Stimulated activated CD8-positive, alpha-beta memory T cell treated with anti-CD3 and anti-CD28 coated beads, Interleukin-7, amount 100 ng/mL, for 4 hours (primary cell): ENCODE data around the gene ZNF860.

ENCODE experiments used
- DNase-seq, 2 donors: peaks; one replicate each; pipeline ENCODE4 v3.0.0-alpha.2; 2020; ENCODE audit warnings: low read depth in 2 of 2

The ZNF860 gene

DNA sequence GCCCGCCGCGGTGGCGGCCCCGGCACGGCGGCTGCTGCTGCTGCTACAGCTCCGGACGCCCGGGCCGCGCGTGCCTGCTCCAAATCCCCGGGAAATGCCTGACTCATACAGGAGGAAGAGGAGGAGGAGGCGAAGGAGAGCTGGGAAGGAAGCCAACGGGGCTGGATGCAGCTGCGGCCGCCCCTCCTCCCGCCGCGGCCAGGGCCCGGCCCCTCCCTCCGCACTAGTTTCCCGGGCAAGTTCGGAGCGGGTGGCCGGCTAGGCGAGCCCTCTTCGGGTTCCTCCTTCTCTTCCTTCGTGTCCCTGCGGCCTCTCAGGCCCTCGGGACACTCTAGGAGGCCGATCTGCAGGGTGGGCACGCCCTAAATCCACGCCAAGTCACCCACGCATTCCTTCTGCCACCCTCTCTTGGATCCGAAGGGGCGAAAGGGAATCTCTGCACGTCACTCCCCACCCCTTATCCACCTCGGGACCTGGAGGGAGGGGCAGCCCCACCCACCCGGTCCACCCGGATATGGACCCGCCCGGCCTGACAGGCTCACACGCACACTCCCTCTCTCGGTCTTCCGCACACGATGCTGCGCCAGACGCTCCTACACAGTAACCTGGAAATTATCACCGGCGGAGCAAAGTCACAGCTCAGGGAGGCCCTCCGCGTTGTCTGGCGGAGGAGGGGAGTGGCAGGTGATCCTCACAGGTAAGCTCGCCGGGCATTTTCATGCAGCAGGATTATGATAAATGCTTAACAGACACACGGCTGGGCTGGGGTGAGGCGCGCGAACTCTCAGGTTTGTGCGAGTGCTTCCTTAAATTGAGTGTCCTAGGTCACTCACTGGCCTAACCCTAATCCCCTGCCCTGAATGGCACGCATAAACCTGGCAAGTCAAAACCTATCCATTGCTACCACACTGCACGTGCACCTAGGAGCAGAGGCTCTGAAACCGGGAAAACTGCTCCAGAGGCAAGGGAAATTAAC lies at the start of gene ZNF860, which contains the start of gene OSBPL10:
Gene ZNF860, plus strand, starts transcription at position 545 of the 976 bp plus-strand sequence. CDS start 7,330 bp downstream, outside the sequence.
Gene OSBPL10, minus strand, starts transcription at position 57 of the 976 bp plus-strand sequence. CDS start 83 bp downstream, outside the sequence.
- DNase-seq, result peak in 1 of 2 donors; percentile 8

DNA sequence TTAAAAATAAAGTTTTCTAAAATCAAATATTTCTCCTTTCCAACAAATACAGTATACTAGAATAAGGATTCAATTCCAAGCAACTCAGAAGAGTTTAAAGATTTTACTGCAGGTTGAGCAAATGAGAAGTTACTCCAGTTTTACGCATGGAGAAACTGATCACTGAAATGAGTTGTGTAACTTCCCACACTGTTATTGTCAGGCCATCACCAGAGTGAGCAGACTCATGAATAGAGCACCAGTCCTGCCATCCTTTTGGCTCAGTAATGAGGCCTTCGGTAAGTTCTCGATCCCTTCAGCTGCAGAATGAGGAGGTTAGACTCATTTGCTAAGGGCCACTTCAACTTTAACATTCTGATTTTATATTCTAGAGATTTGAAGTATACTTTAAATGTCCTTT lies 48.6 kb upstream of the ZNF860 start:
- DNase-seq, result no peak

DNA sequence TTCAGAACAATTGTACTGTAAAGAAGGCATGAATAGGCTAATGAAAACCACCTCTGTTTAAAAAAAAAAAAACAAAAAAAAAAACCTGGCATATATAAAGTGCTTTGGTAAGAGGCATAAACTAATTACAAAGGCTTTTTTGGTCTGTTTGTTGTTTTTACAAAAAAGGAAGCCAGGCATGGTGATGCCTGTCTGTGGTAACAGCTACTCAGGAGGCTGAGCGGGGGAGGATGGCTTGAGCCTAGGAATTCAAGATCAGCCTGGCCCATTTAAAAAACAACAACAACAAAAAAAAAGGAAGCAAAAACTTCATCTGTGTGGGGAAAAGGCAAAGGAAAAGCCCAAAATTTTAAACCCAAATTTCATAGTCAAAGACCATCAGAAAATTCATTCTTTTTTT lies 47.5 kb upstream of the ZNF860 start:
- no peak for DNase-seq

DNA sequence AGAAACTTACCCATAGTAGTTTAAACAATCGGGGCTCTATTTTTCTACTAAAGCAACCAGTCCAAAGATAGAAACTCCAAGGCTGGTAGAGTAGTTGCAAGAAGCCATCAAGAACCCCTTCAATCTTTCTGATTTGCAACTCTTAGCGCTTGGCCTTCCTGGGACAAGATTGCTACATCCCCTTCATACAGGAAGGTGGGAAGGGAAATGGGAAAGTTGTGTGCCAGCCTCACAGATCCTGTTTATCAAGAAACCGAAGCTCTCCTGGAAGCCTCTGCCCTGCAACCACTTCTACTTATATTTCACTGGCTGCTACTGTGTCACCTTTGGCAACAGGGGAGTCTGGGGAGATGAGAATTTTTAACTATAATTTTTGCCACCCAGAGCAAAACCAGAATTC lies 46.7 kb upstream of the ZNF860 start:
- no peak for DNase-seq

DNA sequence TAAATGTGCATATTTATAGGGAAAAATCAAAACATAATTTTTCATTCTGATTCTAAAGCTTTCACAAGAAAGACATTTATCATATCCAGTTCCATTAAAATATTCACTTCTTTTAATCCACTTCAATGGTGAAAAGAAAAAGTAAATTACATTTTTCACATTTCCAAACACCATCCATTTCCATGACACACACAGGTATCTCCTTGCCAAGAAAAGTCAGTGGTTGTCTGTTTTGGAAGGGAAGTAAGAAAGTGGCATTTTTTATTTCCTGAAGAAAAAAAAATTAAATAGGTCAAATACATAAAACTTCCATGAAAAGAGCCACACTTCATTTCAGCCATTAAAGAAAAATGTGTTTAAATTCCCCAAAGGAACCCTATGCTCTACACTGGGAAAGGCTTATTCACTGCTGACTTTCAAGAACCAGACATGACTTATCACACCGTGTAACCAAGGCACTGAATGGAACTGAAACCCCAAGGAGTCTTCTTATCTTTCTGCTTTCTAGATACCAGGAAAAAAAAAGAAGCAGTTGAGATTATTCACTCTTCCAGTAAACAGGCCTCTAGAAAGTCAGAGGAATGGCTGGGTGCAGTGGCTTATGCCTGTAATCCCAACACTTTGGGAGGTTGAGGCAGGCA lies 45.0 kb upstream of the ZNF860 start:
- no peak for DNase-seq

DNA sequence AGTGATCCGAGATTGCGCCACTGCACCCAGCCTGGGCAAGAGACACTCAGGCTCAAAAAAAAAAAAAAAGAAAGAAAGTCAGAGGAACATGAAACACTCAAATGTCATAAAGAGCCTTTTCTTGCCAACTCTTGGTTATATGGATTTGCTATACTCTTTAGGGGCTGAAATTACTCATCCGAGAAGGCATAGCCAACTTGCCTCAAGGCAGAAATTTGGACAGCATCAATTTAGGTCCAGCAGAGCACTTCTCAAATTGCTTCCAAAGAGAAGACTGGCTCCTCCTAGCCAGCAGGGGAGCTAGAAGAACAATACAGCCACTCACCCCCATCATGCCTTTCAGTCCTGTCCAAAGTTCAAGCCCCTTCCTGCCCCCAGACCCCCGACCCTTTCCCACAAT lies 44.3 kb upstream of the ZNF860 start:
- no peak for DNase-seq

DNA sequence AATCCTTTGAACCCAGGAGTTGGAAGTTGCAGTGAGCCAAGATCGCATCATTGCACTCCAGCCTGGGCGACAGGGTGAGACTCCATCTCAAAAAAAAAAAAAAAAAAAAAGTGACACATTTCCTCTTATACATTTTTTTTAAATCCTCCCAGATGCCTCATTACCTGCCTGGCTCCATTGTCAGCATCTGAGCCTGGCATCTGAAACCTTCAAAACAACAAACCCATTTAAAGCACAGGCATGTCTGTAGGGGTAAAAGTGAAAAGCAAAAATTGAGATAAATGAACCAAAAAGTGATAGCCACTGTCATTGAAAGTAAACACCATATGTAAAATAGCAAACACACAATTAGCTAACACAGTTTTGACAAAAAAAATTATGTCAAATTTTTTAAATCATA lies 39.1 kb upstream of the ZNF860 start:
- no peak for DNase-seq

DNA sequence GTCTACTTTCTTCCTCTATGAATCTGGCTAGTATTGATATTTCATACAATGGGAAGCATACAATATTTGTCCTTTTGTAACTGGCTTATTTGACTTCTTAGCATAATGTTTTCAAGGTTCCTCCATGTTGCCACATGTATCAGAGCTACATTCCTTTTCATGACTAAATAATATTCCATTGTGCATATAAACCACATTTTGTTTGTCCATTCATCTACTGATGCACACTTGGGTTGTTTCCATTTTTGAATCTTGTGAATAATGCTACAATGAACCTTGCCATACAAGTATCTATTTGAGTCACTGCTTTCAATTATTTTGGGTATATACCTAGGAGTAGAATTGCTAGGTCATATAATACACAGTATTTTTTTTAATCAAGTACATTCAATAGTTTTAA lies 38.5 kb upstream of the ZNF860 start:
- DNase-seq, result no peak

DNA sequence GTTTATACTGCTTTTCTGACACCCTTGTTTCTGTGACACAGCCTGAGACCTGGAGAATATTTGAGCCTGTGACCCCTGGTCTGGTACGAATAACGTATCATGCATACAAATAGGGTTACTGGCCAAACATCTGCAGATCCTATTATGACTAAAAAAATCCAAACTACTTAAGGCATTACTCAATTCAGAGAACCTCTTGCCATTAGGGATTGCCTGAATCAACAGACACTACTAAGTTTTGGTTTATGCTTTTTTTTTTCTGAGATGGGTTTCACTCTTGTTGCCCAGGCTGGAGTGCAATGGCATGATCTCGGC lies 35.9 kb upstream of the ZNF860 start:
- no peak for DNase-seq

DNA sequence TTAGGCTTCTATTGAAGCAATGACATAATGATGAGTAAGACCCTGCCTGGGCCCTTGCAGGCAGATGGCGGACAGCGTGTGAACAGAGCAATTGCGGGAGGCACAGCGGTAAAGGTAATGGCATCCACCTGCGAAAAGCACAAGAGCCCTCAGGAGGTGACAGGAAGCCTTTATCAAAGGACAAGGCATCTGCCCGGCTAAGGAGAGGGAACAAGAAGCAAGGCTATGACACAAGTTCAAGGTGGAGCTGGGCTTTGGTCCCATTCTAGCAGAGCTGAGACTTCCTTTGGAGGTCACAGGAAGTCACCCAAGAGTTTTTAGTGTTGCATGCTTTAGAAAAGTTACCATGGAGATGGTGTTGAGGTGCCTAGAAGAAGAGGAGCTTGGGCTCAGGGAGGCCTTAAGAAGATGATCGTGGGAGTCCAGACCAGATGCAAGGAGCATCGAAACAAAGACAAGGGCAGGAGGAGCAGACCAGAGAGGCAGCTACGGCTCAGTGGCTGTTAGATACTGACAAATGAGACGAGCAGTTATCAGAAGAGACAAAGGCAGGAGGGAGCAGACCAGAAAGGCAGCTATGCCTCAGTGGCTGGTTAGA lies 35.0 kb upstream of the ZNF860 start:
- DNase-seq, result no peak

DNA sequence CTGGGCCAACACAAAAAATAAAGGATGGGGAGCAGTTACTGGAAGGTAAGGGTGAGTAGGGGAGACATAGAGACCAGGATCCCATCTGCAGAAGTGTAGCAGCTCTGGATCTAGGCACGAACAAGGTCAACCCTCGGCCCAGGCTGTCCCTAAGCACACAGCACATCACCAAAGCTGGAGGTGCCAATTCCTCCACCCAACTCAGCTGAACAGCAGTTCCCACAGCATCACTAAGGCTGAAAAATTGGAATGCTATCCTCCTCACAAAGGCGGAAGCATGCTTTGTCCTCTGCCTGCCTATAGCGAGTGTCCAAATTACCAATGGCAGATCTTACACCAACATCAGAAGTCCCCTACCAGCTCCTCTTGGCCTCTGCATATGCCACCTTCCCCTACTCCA lies 34.4 kb upstream of the ZNF860 start:
- no peak for DNase-seq

DNA sequence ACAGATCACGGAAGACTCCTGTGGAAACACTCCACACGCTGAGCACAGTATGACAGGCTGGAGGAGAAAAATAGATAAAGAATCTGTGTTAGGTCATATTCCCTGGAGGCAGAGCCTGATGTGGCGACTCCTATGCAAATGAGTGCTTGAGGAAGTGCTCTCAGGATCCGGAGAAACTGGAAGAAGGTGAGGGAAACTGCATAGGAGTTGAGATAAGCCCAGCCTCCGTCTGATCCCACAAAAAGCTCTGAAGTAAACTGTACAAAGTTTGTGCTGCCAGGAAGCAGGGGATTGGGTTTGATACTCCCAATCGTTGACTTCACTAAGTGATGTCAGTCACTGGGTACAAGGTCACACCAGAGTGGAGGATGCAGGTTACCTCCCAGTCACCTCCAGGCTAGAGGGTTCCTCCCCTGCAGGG lies 33.9 kb upstream of the ZNF860 start:
- no peak for DNase-seq

DNA sequence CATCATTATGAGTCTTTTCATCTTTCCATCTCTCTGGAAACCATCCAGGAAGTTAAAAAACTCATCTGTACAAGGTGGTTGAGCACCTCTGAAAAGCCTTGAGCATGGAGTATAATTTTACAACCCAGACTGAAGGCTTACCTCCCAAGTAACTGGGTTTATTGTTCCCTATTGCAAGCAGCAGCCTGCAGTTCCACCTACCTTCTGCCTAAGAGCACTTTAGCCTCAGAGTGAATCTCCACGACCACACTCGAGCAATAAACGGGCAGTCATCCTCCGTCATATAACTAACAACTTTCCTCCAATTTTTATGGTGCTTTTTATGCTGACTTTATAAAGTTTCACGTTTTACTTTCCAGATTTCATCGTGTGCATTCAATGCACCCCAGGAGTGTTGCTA lies 33.3 kb upstream of the ZNF860 start:
- DNase-seq, result no peak

DNA sequence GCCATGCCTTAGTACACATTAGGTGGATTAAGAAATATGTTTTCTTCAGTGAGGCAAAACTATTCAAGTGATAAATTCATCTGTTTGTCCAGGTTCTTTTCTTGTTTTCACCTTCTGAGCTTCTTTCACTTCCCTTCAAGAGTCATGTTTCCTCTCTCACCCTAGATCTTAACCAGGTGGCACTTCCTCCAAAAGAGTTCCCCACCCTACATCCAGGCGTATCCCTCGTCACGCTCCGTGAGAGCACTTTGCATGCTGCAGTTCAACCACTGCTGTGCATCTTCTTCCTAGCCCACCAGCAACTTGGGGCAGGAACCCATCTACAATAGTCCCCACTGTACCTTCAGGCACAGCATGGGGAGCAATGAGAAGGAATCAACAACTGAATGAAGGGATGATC lies 29.3 kb upstream of the ZNF860 start:
- no peak for DNase-seq

DNA sequence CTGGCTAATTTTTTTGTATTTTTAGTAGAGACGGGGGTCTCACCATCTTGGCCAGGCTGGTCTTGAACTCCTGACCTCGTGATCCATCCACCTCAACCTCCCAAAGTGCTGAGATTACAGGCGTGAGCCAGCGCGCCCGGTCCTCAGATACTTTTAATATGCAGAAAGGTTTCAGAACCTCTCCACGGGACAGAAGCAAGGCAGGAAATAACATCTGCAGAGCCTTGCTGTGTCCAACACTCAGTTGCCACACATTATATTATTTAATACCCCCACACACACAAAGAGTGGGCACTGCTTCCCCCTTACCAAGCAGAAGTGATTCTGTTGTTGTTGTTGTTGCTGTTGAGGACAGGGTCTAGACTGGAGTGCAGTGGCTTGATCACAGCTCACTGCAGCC lies 28.5 kb upstream of the ZNF860 start:
- no peak for DNase-seq

DNA sequence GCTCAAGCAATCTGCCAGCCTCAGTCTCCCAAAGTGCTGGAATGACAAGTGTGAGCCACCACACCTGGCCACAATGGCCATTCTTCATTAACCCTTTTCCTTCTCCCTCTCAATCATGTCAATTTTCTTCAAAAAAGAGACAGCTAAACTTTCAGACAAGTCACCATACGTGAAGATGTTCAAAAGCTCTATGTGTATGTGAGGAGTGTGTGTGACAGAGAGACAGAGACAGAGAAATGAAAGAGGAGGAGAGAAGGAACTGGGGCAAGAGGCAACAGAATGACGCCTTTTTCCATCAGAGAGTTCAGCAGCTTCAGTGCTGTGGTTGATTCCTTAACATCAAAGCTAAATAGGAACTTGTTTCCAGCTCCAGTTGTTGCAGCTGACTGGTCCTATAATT lies 27.9 kb upstream of the ZNF860 start:
- no peak for DNase-seq

DNA sequence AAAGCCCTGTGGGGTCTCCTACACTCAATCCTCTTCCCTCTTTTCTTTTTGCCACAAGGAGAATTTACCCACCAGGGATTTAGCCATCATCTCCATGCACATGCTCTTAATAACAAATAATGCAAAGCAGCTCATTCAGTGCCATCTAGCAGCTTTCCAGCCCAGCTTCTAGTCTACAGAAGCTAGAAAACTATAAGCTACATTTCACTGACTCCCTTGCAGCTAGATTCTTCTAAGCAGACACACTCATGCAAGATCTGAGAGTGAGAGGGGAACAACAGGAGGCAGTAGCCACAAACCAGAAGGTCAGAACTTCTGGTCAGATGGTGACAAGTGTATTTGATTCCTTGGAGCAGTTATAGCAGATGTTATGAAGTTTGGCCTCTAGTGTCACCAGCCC lies 26.0 kb upstream of the ZNF860 start:
- no peak for DNase-seq

DNA sequence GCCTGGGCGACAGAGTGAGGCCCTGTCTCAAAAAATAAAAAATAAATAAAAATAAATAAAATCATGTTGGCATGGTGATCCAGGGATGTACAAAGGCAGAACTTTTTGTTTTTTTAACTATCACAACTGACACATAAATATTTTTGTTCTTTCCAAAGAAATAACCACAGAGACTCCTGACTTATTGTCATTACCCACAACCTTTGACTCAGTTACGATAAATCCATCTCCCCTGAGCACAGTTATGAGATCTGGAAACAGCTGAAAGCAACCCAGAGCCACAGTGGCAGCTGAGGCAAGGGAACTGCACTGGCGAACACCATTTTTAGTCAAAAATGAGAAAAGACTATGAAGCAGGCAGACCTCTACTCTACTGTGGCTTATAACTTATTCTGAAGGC lies 24.4 kb upstream of the ZNF860 start:
- no peak for DNase-seq

DNA sequence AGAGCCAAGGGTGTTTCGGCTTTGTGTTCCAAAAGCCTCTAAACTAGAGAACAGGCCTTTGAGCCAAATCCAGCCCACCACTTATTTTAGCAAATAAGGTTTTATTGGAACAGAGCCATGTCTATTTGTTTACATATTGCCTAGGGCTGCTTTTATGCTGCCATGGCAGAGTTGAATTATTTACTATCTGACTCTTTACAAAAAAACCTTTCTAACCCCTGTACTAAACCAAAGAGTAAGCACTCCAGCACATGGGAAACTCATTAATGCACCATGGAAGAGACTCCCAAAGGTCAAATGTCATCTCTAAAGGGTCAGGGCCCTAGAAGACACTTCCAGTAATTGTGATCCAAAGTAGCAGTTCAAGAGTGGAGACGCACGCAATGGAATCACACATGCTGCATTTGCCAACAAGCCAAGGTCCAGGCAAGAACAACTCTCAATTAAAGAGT lies 22.8 kb upstream of the ZNF860 start:
- DNase-seq, result no peak

DNA sequence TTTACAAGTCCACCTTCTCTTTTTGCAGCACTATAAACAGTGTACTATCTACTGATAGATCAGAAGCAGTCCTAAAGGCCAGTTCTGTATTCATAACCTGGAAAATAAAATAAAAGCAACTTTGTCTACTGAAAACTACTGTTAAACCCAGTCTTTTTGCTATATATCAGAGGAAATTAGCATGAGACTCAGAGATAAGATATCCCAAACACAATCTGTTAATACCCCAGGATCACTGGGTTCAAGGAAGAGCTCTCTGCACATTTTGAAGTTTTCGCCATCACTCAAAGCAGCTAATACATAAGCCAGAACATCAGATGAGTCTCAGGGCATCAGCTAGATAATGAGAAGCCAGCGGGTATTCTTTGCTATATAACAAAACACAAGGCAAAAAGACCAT lies 22.3 kb upstream of the ZNF860 start:
- DNase-seq, result no peak

DNA sequence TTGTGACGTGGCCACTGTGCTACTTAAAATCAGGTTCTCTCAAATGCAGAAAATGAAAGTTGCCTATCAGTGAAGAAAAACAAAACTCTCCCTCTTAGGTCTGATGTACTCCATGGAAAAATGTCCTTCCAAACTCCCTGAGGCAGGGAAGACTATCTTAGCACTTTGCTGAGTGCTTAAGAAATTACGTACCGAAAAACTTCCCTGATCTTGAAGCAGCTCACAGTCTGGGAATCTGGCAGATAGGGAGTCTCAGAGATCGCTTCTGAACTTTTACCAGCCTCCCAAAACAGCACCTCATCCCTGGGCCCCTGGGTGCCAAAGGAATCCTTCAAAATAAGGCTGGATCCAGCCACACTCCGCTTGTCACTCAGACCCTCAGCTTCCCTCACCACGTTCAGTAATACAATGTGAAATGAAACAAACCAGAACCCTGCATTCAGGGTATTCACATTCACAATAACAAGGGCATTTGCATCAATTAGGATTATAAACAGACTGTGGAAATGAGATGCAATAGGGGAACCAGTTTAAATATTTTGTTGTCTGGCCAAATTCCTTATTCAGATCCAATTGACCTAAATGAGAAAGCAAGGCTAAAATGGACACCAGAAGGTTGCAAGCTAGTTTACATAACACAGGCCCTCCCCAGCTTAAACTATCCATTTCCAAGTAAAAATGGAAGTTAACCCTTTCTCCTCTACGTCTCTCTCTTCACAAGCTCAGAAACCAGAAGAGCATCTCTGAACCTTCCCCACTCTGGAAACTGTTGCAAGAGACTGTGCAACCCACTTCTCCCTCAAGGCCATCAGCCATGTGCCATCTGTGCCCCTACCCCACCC lies 21.4 kb upstream of the ZNF860 start:
- DNase-seq, result no peak
